Duodenal mucosa (tissue), 2 donors: Measurements from ENCODE around the gene ARHGEF4.

Experiments used
- H3K27ac ChIP-seq: one replicate; pipeline ENCODE4 v1.7.0; 2013; ENCODE audit warnings: low read depth, low read length
- H3K27me3 ChIP-seq, 2 donors: one replicate each; pipeline ENCODE4 v1.7.0; 2013; ENCODE audit warnings: low read length in 2 of 2, control low read depth in 1 of 2; ENCODE audit not compliant: insufficient read depth in 2 of 2, control insufficient read depth in 1 of 2
- H3K36me3 ChIP-seq, 2 donors: one replicate each; pipeline ENCODE4 v1.7.0; 2013; ENCODE audit warnings: low read length in 2 of 2, control low read depth in 1 of 2; ENCODE audit not compliant: insufficient read depth in 2 of 2, control insufficient read depth in 1 of 2
- H3K4me1 ChIP-seq, 2 donors: one replicate each; pipeline ENCODE4 v1.7.0; 2013; ENCODE audit warnings: low read length in 2 of 2, control low read depth in 1 of 2; ENCODE audit not compliant: insufficient read depth in 2 of 2, control insufficient read depth in 1 of 2
- H3K4me3 ChIP-seq, 2 donors: one replicate each; pipeline ENCODE4 v1.7.0; 2013; ENCODE audit warnings: low read length in 2 of 2, low read depth in 1 of 2
- H3K9ac ChIP-seq, 2 donors: one replicate each; pipeline ENCODE4 v1.7.0; 2013; ENCODE audit warnings: low read length in 2 of 2, low read depth in 1 of 2
- H3K9me3 ChIP-seq, 2 donors: one replicate each; pipeline ENCODE4 v1.7.0; 2013; ENCODE audit warnings: low read length in 2 of 2, control low read depth in 1 of 2; ENCODE audit not compliant: control insufficient read depth in 1 of 2

Gene ARHGEF4

GRCh38 chr2:130933501-130933900 is 96.8 kb downstream of the ARHGEF4 start:
- Histone ChIP-seq H3K4me1 (no peaks in the 10 kb centered on the region), H3K4me3 (no peak overlapping the region), H3K9ac (no peak overlapping the region), H3K36me3 (no peaks in the 10 kb centered on the region), H3K27me3 (no peaks in the 10 kb centered on the region), H3K9me3 (no peaks in the 10 kb centered on the region), H3K27ac (no peak overlapping the region)

- Histone ChIP-seq H3K27me3 (no peaks in the 10 kb centered on the region), H3K36me3 (no peaks in the 10 kb centered on the region), H3K27ac (no peak overlapping the region), H3K4me3 (no peak overlapping the region), H3K9me3 (no peaks in the 10 kb centered on the region), H3K9ac (no peak overlapping the region), H3K4me1 (no peaks in the 10 kb centered on the region)
These were observed 99.7 kb downstream of the ARHGEF4 start for GRCh38 chr2:130936451-130936850.

GRCh38 chr2:130947967-130948366 is 111.3 kb downstream of the ARHGEF4 start:
- Histone ChIP-seq H3K27ac (no peak overlapping the region), H3K9ac (no peak overlapping the region), H3K4me3 (no peak overlapping the region), H3K36me3 (no peaks in the 10 kb centered on the region), H3K9me3 (peaks cover 7 to 12% of the 10 kb centered on the region in 2 donors), H3K4me1 (no peaks in the 10 kb centered on the region), H3K27me3 (no peaks in the 10 kb centered on the region)

GRCh38 chr2:130949954-130950353 is 113.2 kb downstream of the ARHGEF4 start:
- Histone ChIP-seq H3K36me3 (no peaks in the 10 kb centered on the region), H3K27ac (no peak overlapping the region), H3K4me3 (no peak overlapping the region), H3K9ac (no peak overlapping the region), H3K4me1 (no peaks in the 10 kb centered on the region), H3K27me3 (no peaks in the 10 kb centered on the region), H3K9me3 (peaks cover 0 to 4% of the 10 kb centered on the region in 2 donors)

- H3K4me1 ChIP-seq, result no peaks in the 10 kb centered on the region
These were observed 114.3 kb downstream of the ARHGEF4 start for GRCh38 chr2:130951018-130951417.

GRCh38 chr2:130954873-130955272 is 118.2 kb downstream of the ARHGEF4 start:
- no peaks in the 10 kb centered on the region for H3K36me3 ChIP-seq
- H3K27me3 ChIP-seq, result peaks cover 0 to 4% of the 10 kb centered on the region in 2 donors
- H3K4me3 ChIP-seq, result no peak overlapping the region
- H3K9me3 ChIP-seq, result peaks cover 4 to 7% of the 10 kb centered on the region in 2 donors
- H3K27ac ChIP-seq, result no peak overlapping the region
- H3K9ac ChIP-seq, result no peak overlapping the region
- H3K4me1 ChIP-seq, result no peaks in the 10 kb centered on the region

More at GRCh38 chr2:130951018-130951417, 114.3 kb downstream of the ARHGEF4 start:
- no peak overlapping the region for H3K27ac ChIP-seq
- H3K9me3 ChIP-seq, result peaks cover 4 to 7% of the 10 kb centered on the region in 2 donors
- no peaks in the 10 kb centered on the region for H3K36me3 ChIP-seq
- no peak overlapping the region for H3K4me3 ChIP-seq
- no peak overlapping the region for H3K9ac ChIP-seq
- no peaks in the 10 kb centered on the region for H3K27me3 ChIP-seq

- Histone ChIP-seq H3K9me3 (peaks cover 4 to 7% of the 10 kb centered on the region in 2 donors), H3K27me3 (peaks cover 4 to 18% of the 10 kb centered on the region in 2 donors), H3K4me1 (no peaks in the 10 kb centered on the region), H3K27ac (no peak overlapping the region), H3K4me3 (no peak overlapping the region), H3K9ac (no peak overlapping the region), H3K36me3 (no peaks in the 10 kb centered on the region)
These were observed 121.2 kb downstream of the ARHGEF4 start for GRCh38 chr2:130957915-130958314.

- Histone ChIP-seq H3K27me3 (peaks cover 20 to 44% of the 10 kb centered on the region in 2 donors), H3K4me3 (no peak overlapping the region)
These were observed 126.6 kb downstream of the ARHGEF4 start for GRCh38 chr2:130963196-130963848.

GRCh38 chr2:130963849-130964793 is 127.4 kb downstream of the ARHGEF4 start:
- H3K36me3 ChIP-seq, result no peaks in the 10 kb centered on the region
- no peak overlapping the region for H3K4me3 ChIP-seq
- H3K27me3 ChIP-seq, result peaks cover 20 to 44% of the 10 kb centered on the region in 2 donors
- no peaks in the 10 kb centered on the region for H3K9me3 ChIP-seq
- no peak overlapping the region for H3K9ac ChIP-seq
- H3K4me1 ChIP-seq, result no peaks in the 10 kb centered on the region
- H3K27ac ChIP-seq, result no peak overlapping the region

More at GRCh38 chr2:130963196-130963848, 126.6 kb downstream of the ARHGEF4 start:
- Histone ChIP-seq H3K4me1 (no peaks in the 10 kb centered on the region), H3K9ac (no peak overlapping the region), H3K36me3 (no peaks in the 10 kb centered on the region), H3K9me3 (no peaks in the 10 kb centered on the region), H3K27ac (no peak overlapping the region)

- peaks cover 20 to 44% of the 10 kb centered on the region in 2 donors for H3K27me3 ChIP-seq
- no peaks in the 10 kb centered on the region for H3K4me1 ChIP-seq
- H3K9ac ChIP-seq, result no peak overlapping the region
- H3K36me3 ChIP-seq, result no peaks in the 10 kb centered on the region
- no peaks in the 10 kb centered on the region for H3K9me3 ChIP-seq
- no peak overlapping the region for H3K4me3 ChIP-seq
- H3K27ac ChIP-seq, result no peak overlapping the region
These were observed 128.2 kb downstream of the ARHGEF4 start for GRCh38 chr2:130964931-130965330.
